Measurements from ENCODE around the gene B3GALNT2.

DNA sequence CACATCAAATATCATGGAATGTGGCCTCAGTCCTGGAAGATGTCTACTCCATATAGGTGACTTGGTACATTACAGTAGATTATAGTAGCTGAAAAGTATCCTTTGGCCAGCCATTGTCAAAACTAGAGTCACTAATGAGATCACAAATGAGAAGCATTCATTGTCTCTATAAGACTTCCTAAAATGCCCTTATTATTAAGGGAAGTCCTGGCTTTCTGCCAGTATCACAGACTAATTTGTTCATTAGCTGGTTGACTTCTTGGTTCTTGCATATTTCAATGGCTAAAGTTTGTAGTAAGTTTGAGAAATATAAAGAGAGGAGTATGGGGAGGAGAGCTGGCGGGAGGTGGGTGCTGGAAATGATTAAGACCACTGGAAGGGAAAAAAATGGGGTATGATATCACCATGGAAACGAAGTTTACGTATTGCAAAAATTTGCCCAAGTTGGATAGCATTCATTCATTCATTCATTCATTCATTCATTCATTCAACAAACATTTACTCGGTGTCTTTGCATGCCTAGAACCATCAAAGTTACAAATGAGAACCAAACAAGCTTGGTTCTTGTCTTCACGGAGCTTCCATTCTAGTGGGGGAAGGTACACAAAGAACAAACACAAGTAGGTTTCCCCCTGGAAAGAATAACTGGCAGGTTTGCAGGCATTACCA is 11.7 kb upstream of the B3GALNT2 start:
- TF ChIP-seq, protein P1, sequence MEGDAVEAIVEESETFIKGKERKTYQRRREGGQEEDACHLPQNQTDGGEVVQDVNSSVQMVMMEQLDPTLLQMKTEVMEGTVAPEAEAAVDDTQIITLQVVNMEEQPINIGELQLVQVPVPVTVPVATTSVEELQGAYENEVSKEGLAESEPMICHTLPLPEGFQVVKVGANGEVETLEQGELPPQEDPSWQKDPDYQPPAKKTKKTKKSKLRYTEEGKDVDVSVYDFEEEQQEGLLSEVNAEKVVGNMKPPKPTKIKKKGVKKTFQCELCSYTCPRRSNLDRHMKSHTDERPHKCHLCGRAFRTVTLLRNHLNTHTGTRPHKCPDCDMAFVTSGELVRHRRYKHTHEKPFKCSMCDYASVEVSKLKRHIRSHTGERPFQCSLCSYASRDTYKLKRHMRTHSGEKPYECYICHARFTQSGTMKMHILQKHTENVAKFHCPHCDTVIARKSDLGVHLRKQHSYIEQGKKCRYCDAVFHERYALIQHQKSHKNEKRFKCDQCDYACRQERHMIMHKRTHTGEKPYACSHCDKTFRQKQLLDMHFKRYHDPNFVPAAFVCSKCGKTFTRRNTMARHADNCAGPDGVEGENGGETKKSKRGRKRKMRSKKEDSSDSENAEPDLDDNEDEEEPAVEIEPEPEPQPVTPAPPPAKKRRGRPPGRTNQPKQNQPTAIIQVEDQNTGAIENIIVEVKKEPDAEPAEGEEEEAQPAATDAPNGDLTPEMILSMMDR (optimal IDR thresholded peaks at IDR 0.05 in 1 of 3, IDR thresholded peaks at IDR 0.05 in 1 of 3, conservative IDR thresholded peaks at IDR 0.05 in 1 of 3; ENCODE audit: extremely low read depth in 1 of 3, insufficient read depth in 2 of 3, low read length in 3 of 3), result no peak
- TF ChIP-seq EZH2 (IDR thresholded peaks at IDR 0.05; ENCODE audit: low read length), result no peak
